22Rv1 (cell line): Measurements from ENCODE around the gene CCDC127.

ENCODE experiments used
- ZFX ChIP-seq: fragments of 450-650 bp; IDR thresholded peaks from 2 replicates; pipeline ENCODE4 v1.6.1; 2017; ENCODE audit warnings: antibody characterized with exemption, borderline replicate concordance
- TF ChIP-seq, protein P1 (sequence below): fragments of 450-650 bp; IDR thresholded peaks from 2 replicates; pipeline ENCODE4 v1.5.1; 2017; ENCODE audit warnings: mild to moderate bottlenecking

- TF ChIP-seq, protein P1, sequence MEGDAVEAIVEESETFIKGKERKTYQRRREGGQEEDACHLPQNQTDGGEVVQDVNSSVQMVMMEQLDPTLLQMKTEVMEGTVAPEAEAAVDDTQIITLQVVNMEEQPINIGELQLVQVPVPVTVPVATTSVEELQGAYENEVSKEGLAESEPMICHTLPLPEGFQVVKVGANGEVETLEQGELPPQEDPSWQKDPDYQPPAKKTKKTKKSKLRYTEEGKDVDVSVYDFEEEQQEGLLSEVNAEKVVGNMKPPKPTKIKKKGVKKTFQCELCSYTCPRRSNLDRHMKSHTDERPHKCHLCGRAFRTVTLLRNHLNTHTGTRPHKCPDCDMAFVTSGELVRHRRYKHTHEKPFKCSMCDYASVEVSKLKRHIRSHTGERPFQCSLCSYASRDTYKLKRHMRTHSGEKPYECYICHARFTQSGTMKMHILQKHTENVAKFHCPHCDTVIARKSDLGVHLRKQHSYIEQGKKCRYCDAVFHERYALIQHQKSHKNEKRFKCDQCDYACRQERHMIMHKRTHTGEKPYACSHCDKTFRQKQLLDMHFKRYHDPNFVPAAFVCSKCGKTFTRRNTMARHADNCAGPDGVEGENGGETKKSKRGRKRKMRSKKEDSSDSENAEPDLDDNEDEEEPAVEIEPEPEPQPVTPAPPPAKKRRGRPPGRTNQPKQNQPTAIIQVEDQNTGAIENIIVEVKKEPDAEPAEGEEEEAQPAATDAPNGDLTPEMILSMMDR = no peak
- TF ChIP-seq ZFX = no peak
Measured at GRCh38 chr5:192970-193831, 24.8 kb downstream of the CCDC127 start.
